Caco-2 (cell line): ENCODE measurements around the gene NUP205. TPM values are rescaled to one million over a fixed set of nuclear protein-coding genes. Genes with fewer than 3 reads are reported as not detected.

Experiments
- BruUV-seq: library from RNA; stranded (reverse); fragments of 400-500 nt; replicated peaks from 2 replicates; lab custom pipeline; 2021; lab: Mats Ljungman, UMichigan
- CTCF ChIA-PET: fragments of 300-600 bp; sonication (Branson Sonifier 250); formaldehyde crosslinking; loops from one replicate; lab custom pipeline; 2022; ENCODE audit warnings: antibody characterized with exemption; lab: Charles Lee
- POLR2A ChIA-PET: fragments of 300-600 bp; sonication (Branson Sonifier 250); formaldehyde crosslinking; loops from one replicate; lab custom pipeline; 2022; ENCODE audit warnings: antibody characterized with exemption; lab: Charles Lee
- DNase-seq, 2 experiments: peaks; one replicate each; pipeline versions ENCODE4 v3.0.0 to v3.0.0-alpha.2; 2020 to 2022
- H3K27me3 ChIP-seq: replicated peaks from 2 replicates; pipeline ENCODE4 v1.6.0; 2011; ENCODE audit warnings: low read length; ENCODE audit not compliant: control insufficient read depth, insufficient read depth
- H3K36me3 ChIP-seq: 2 replicates; pipeline ENCODE4 v1.5.1; 2011; ENCODE audit warnings: low read length; ENCODE audit not compliant: control insufficient read depth, insufficient read depth
- H3K4me1 ChIP-seq: fragments of 250-450 bp; sonication (Bioruptor Pico); 2 replicates; pipeline ENCODE4 v1.5.1; 2020; ENCODE audit warnings: mild to moderate bottlenecking
- H3K4me3 ChIP-seq: 2 replicates; pipeline ENCODE4 v1.5.1; 2011; ENCODE audit warnings: low read depth, mild to moderate bottlenecking, control low read depth, low read length
- H3K9me3 ChIP-seq: fragments of 250-450 bp; sonication (Bioruptor Pico); 2 replicates; pipeline ENCODE4 v1.5.1; 2020; ENCODE audit warnings: mild to moderate bottlenecking, moderate library complexity
- H3K27ac Mint-ChIP-seq: one replicate; pipeline ENCODE4 v1.8.0; 2022; ENCODE audit warnings: mixed read lengths; ENCODE audit not compliant: unreplicated experiment
- H3K27me3 Mint-ChIP-seq: one replicate; pipeline ENCODE4 v1.8.0; 2022; ENCODE audit warnings: mixed read lengths; ENCODE audit not compliant: insufficient read depth, unreplicated experiment
- H3K36me3 Mint-ChIP-seq: one replicate; pipeline ENCODE4 v1.8.0; 2022; ENCODE audit warnings: mild to moderate bottlenecking, mixed read lengths; ENCODE audit not compliant: insufficient read depth, unreplicated experiment
- H3K4me1 Mint-ChIP-seq: one replicate; pipeline ENCODE4 v1.8.0; 2022; ENCODE audit warnings: low read depth, mixed read lengths; ENCODE audit not compliant: unreplicated experiment
- H3K4me3 Mint-ChIP-seq: one replicate; pipeline ENCODE4 v1.8.0; 2022; ENCODE audit warnings: mild to moderate bottlenecking, moderate library complexity, mixed read lengths; ENCODE audit not compliant: unreplicated experiment
- H3K9me3 Mint-ChIP-seq: one replicate; pipeline ENCODE4 v1.8.0; 2022; ENCODE audit warnings: mixed read lengths; ENCODE audit not compliant: unreplicated experiment
- intact Hi-C: fragments of 100-400 bp; cut with micrococcal nuclease; formaldehyde crosslinking; loops from one replicate; pipeline ENCODE4 v1.10.0; 2022; ENCODE audit not compliant: unreplicated experiment
- total RNA-seq: library from RNA; stranded (reverse); gene quantifications from 2 replicates; pipeline ENCODE4 v1.2.3, GENCODE V29; 2022
- TF ChIP-seq, protein P1 (sequence below), 2 experiments: fragments of 200-600 bp in 1 of 2; IDR thresholded peaks; 1 replicate in 1 of 2; 2 replicates in 1 of 2; pipeline versions ENCODE4 v1.5.1 to v1.8.0; 2011 to 2022; ENCODE audit warnings: antibody characterized with exemption in 1 of 2, control low read depth in 1 of 2, inconsistent platforms in 1 of 2, low read depth in 1 of 2, low read length in 1 of 2, mild to moderate bottlenecking in 1 of 2, moderate library complexity in 1 of 2; ENCODE audit not compliant: insufficient read depth in 1 of 2, severe bottlenecking in 1 of 2, unreplicated experiment in 1 of 2

Gene NUP205
- total RNA-seq, 1 experiment from 2014 or later, result 115 TPM

- H3K27me3 Mint-ChIP-seq, result no peaks in the 10 kb centered on the region
- no peak overlapping the region for H3K4me3 Mint-ChIP-seq
- TF ChIP-seq, protein P1, sequence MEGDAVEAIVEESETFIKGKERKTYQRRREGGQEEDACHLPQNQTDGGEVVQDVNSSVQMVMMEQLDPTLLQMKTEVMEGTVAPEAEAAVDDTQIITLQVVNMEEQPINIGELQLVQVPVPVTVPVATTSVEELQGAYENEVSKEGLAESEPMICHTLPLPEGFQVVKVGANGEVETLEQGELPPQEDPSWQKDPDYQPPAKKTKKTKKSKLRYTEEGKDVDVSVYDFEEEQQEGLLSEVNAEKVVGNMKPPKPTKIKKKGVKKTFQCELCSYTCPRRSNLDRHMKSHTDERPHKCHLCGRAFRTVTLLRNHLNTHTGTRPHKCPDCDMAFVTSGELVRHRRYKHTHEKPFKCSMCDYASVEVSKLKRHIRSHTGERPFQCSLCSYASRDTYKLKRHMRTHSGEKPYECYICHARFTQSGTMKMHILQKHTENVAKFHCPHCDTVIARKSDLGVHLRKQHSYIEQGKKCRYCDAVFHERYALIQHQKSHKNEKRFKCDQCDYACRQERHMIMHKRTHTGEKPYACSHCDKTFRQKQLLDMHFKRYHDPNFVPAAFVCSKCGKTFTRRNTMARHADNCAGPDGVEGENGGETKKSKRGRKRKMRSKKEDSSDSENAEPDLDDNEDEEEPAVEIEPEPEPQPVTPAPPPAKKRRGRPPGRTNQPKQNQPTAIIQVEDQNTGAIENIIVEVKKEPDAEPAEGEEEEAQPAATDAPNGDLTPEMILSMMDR (IDR thresholded peaks at IDR 0.05; ENCODE audit: insufficient read depth in 1 of 2, low read depth in 1 of 2, low read length in 1 of 2, severe bottlenecking in 1 of 2, unreplicated experiment in 1 of 2), result no peak
- Histone ChIP-seq H3K9me3 (no peaks in the 10 kb centered on the region), H3K27me3 (no peaks in the 10 kb centered on the region), H3K4me3 (no peak overlapping the region), H3K4me1 (peaks cover 11% of the 10 kb centered on the region), H3K36me3 (no peaks in the 10 kb centered on the region)
- ChIA-PET POLR2A (no interaction called here), CTCF (no interaction called here)
- peaks cover 8% of the 10 kb centered on the region for H3K4me1 Mint-ChIP-seq
- DNase-seq, result no peak
- intact Hi-C loops, result no loop called here
- no peaks in the 10 kb centered on the region for H3K36me3 Mint-ChIP-seq
- no peak overlapping the region for H3K27ac Mint-ChIP-seq
- no TSS peak for BruUV-seq
- H3K9me3 Mint-ChIP-seq, result no peaks in the 10 kb centered on the region
Measured at GRCh38 chr7:135658564-135658963, 100.8 kb downstream of the NUP205 start.

DNA sequence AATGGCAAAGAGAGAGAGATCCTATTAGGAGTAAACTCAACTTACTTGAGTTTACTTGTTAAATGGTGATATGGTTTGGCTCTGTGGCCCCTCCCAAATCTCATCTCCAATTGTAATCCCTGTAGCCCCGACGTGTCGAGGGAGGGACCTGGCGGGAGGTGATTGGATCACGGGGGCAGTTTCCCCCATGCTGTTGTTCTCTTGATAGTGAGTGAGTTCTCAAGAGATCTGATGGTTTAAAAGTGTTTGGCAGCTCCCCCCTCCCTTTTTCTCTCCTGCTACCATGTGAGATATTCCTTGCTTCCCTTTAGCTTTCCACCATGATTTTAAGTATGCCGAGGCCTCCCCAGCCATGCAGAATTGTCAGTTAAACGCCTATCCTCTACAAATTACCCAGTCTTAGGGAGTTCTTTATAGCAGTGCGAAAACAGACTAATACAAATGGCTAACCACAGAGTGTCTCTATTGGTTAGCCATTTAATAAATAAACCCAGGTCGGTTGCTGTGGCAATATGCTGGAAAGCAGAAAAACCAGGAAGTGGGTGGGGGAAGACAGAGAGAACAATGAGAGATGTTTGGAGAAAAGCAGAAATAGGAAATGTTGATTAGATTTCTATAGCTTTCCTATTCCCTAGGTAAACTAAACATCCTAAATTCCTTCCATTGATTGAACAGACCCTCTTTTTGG lies 101.6 kb downstream of the NUP205 start:
- no peaks in the 10 kb centered on the region for H3K9me3 ChIP-seq
- H3K4me3 ChIP-seq, result no peak overlapping the region
- H3K4me1 ChIP-seq, result peaks cover 11% of the 10 kb centered on the region
- Mint-ChIP-seq H3K27ac (no peak overlapping the region), H3K36me3 (no peaks in the 10 kb centered on the region), H3K9me3 (no peaks in the 10 kb centered on the region), H3K4me3 (no peak overlapping the region), H3K27me3 (no peaks in the 10 kb centered on the region), H3K4me1 (peaks cover 8% of the 10 kb centered on the region)
- no peak for DNase-seq
- no peaks in the 10 kb centered on the region for H3K27me3 ChIP-seq
- no peaks in the 10 kb centered on the region for H3K36me3 ChIP-seq
- ChIA-PET POLR2A (no interaction called here), CTCF (no interaction called here)
- intact Hi-C loops, result no loop called here
- TF ChIP-seq, protein P1 (IDR thresholded peaks at IDR 0.05; ENCODE audit: insufficient read depth in 1 of 2, low read depth in 1 of 2, low read length in 1 of 2, severe bottlenecking in 1 of 2, unreplicated experiment in 1 of 2), result no peak
- no TSS peak for BruUV-seq

DNA sequence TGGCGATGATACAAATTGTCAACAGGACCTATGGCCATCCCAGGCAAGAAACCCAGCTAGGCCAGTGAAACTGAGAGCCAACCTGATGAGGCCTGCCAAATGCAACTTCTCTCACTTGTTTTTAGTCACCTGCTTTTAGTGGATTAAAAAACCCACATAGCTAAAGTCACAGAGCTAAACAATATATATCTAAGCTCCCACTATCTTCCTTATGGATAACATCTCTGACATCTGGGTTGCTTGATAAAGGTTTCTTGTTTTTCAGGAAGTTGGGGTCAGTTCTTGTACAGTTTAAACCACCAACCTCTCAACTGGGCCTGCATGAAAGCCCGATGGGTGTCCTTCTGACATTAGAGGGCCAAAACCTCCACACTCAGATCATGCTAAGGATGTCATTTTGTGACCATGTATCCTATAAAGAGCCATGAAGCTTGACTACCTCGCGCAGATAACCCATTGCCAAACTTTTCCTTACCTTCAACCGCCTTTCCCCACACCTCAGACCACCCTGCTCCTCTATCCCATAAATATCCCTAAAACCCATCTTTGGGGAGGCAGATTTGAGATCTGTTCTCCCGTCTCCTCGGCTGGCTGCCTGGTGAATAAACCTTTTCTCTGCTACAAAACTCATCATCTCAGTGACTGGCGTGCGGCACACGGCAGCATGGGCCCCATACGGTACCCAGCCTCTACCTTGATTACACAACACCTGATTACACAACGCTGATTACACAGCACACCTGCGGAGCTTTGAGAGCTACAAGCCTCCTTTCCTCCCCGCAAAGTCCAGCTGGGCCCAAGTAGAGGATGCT lies 103.8 kb downstream of the NUP205 start:
- Mint-ChIP-seq H3K27me3 (no peaks in the 10 kb centered on the region), H3K9me3 (no peaks in the 10 kb centered on the region), H3K36me3 (no peaks in the 10 kb centered on the region), H3K4me3 (peak overlapping the region; percentile 85), H3K27ac (peak overlapping the region; percentile 87), H3K4me1 (peaks cover 8% of the 10 kb centered on the region)
- no peaks in the 10 kb centered on the region for H3K9me3 ChIP-seq
- peak in 1 of 2 experiments; percentile 44 for DNase-seq
- intact Hi-C loops, result loop anchor here (5.0 kb wide), 2 partner anchors 149 to 341 kb away; partner anchors contain the start of gene CNOT4
- BruUV-seq, result TSS peak; percentile 87
- TF ChIP-seq, protein P1 (IDR thresholded peaks at IDR 0.05; ENCODE audit: insufficient read depth in 1 of 2, low read depth in 1 of 2, low read length in 1 of 2, severe bottlenecking in 1 of 2, unreplicated experiment in 1 of 2), result no peak
- H3K27me3 ChIP-seq, result no peaks in the 10 kb centered on the region
- ChIA-PET CTCF (interaction anchor here (1.1 to 1.7 kb wide), 2 partner anchors 9 to 11 kb away, joined by 7 to 9 read pairs; no protein-coding TSS in a partner anchor), POLR2A (interaction anchor here (1.0 kb wide), 1 partner anchor 11 kb away, joined by 3 read pairs; no protein-coding TSS in a partner anchor)
- H3K36me3 ChIP-seq, result no peaks in the 10 kb centered on the region
- H3K4me1 ChIP-seq, result peaks cover 11% of the 10 kb centered on the region
- peak overlapping the region; percentile 100 for H3K4me3 ChIP-seq
